Measurements from ENCODE around the gene GBP5.

- TF ChIP-seq POLR2A (IDR thresholded peaks at IDR 0.05; ENCODE audit: low read depth, low read length) (no peak), CTCF (conservative IDR thresholded peaks at IDR 0.05; ENCODE audit: low read depth, low read length) (no peak), CHD1 (IDR thresholded peaks at IDR 0.05; ENCODE audit: low read depth, low read length) (no peak), RAD21 (IDR thresholded peaks at IDR 0.05; ENCODE audit: low read length) (no peak), RCOR1 (IDR thresholded peaks at IDR 0.05; ENCODE audit: insufficient replicate concordance, low read length) (no peak), RFX5 (IDR thresholded peaks at IDR 0.05; ENCODE audit: low read depth, low read length) (no peak)
These were observed 39.9 kb upstream of the GBP5 start for GRCh38 chr1:89312572-89312971.

Measured in IMR-90 (cell line).